Endothelial cell (in vitro differentiated cells): ENCODE data around the gene PIK3CA. TPM values are rescaled to one million over a fixed set of nuclear protein-coding genes. Genes with fewer than 3 reads are reported as not detected.
"Not testable (repeated sequence)": the region's sequence is repeated elsewhere in the genome, so short reads cannot be mapped to it uniquely, and the experiment has no call there.

Experiments used
- DNase-seq: peaks from one replicate; pipeline ENCODE4 v3.0.0; 2021; ENCODE audit warnings: low spot score
- H3K27ac Mint-ChIP-seq: one replicate; pipeline ENCODE4 v1.8.0; 2021; ENCODE audit warnings: mixed read lengths, inconsistent platforms; ENCODE audit not compliant: unreplicated experiment
- H3K27me3 Mint-ChIP-seq: one replicate; pipeline ENCODE4 v1.8.0; 2021; ENCODE audit warnings: mild to moderate bottlenecking, moderate library complexity, mixed read lengths, inconsistent platforms; ENCODE audit not compliant: unreplicated experiment
- H3K36me3 Mint-ChIP-seq: one replicate; pipeline ENCODE4 v1.8.0; 2021; ENCODE audit warnings: mild to moderate bottlenecking, low read depth, mixed read lengths, inconsistent platforms; ENCODE audit not compliant: unreplicated experiment
- H3K4me1 Mint-ChIP-seq: one replicate; pipeline ENCODE4 v1.8.0; 2021; ENCODE audit warnings: mild to moderate bottlenecking, mixed read lengths, inconsistent platforms; ENCODE audit not compliant: unreplicated experiment
- H3K4me3 Mint-ChIP-seq: one replicate; pipeline ENCODE4 v1.8.0; 2021; ENCODE audit warnings: mild to moderate bottlenecking, mixed read lengths, inconsistent platforms; ENCODE audit not compliant: unreplicated experiment
- H3K9me3 Mint-ChIP-seq: one replicate; pipeline ENCODE4 v1.8.0; 2021; ENCODE audit warnings: mixed read lengths, inconsistent platforms; ENCODE audit not compliant: unreplicated experiment
- total RNA-seq: library from RNA; stranded (reverse); fragmentation: NEBNext Ultra II Directional; extraction: Animal tissue kit (Norgen Biotek cat#: 25700); gene quantifications from one replicate; pipeline ENCODE4 v1.2.1, GENCODE V29; 2021; ENCODE audit not compliant: unreplicated experiment
- TF ChIP-seq, protein P1 (sequence below): fragments of 200-600 bp; sonication (generic); IDR thresholded peaks from one replicate; pipeline ENCODE4 v1.5.0; 2021; ENCODE audit warnings: antibody characterized with exemption; ENCODE audit not compliant: unreplicated experiment

The PIK3CA gene
- total RNA-seq, 1 donor from 2014 or later: 26.7 TPM

GRCh38 chr3:179200790-179201189, 52.6 kb downstream of the PIK3CA start:
- Mint-ChIP-seq H3K27me3 (no peaks in the 10 kb centered on the region), H3K27ac (no peak overlapping the region), H3K36me3 (peaks cover 4% of the 10 kb centered on the region), H3K4me3 (no peak overlapping the region), H3K4me1 (no peaks in the 10 kb centered on the region), H3K9me3 (no peaks in the 10 kb centered on the region)
- TF ChIP-seq, protein P1, sequence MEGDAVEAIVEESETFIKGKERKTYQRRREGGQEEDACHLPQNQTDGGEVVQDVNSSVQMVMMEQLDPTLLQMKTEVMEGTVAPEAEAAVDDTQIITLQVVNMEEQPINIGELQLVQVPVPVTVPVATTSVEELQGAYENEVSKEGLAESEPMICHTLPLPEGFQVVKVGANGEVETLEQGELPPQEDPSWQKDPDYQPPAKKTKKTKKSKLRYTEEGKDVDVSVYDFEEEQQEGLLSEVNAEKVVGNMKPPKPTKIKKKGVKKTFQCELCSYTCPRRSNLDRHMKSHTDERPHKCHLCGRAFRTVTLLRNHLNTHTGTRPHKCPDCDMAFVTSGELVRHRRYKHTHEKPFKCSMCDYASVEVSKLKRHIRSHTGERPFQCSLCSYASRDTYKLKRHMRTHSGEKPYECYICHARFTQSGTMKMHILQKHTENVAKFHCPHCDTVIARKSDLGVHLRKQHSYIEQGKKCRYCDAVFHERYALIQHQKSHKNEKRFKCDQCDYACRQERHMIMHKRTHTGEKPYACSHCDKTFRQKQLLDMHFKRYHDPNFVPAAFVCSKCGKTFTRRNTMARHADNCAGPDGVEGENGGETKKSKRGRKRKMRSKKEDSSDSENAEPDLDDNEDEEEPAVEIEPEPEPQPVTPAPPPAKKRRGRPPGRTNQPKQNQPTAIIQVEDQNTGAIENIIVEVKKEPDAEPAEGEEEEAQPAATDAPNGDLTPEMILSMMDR: no peak
- DNase-seq: no peak

DNA sequence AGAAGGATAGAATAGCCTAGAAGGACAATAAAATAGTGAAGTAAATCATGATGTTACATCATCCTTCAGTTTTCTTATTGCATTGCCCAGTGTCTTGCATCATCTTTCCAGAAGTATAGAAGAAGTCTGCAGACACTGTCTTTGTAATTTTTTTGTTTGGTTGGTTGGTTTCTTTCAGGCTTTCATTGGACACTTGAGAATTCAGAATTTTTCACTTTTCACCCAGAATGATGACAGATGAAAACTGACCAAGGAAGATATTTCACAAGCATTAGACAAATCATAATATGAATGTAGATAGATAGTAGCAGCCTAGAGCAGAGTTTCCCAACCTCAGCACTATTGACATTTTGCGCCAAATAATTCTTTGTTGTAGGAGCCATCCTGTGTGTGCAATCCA, 67.4 kb downstream of the PIK3CA start:
- not testable (repeated sequence) for H3K4me1 Mint-ChIP-seq, H3K27me3 Mint-ChIP-seq, H3K9me3 Mint-ChIP-seq, H3K36me3 Mint-ChIP-seq, H3K4me3 Mint-ChIP-seq, H3K27ac Mint-ChIP-seq, DNase-seq

DNA sequence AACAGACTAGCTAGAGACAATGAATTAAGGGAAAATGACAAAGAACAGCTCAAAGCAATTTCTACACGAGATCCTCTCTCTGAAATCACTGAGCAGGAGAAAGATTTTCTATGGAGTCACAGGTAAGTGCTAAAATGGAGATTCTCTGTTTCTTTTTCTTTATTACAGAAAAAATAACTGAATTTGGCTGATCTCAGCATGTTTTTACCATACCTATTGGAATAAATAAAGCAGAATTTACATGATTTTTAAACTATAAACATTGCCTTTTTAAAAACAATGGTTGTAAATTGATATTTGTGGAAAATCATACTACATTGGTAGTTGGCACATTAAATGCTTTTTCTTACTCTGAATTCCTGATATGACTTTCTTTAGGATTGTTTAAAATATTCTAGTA, 70.1 kb downstream of the PIK3CA start:
- not testable (repeated sequence) for DNase-seq, H3K9me3 Mint-ChIP-seq, H3K27ac Mint-ChIP-seq, H3K4me1 Mint-ChIP-seq, H3K27me3 Mint-ChIP-seq, H3K4me3 Mint-ChIP-seq, H3K36me3 Mint-ChIP-seq

GRCh38 chr3:179223548-179223947, 75.4 kb downstream of the PIK3CA start:
- TF ChIP-seq, protein P1: no peak
- peaks cover 3% of the 10 kb centered on the region for H3K27me3 Mint-ChIP-seq
- H3K4me1 Mint-ChIP-seq: peaks cover 3% of the 10 kb centered on the region
- no peak overlapping the region for H3K4me3 Mint-ChIP-seq
- peaks cover 5% of the 10 kb centered on the region for H3K36me3 Mint-ChIP-seq
- no peak for DNase-seq
- no peaks in the 10 kb centered on the region for H3K9me3 Mint-ChIP-seq
- H3K27ac Mint-ChIP-seq: no peak overlapping the region

DNA sequence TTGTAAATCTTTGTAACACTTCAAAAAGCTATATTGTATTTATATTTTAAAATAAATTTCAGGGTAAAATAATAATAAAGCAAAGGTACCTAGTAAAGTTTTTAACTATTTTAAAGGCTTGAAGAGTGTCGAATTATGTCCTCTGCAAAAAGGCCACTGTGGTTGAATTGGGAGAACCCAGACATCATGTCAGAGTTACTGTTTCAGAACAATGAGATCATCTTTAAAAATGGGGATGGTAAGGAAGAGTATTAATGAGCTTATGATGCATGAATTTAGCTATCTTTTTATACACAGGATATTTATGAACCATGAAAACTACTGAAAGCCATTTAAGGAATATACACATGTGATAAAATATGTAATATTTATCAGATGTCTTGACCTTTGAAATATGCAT, 76.4 kb downstream of the PIK3CA start:
- peaks cover 5% of the 10 kb centered on the region for H3K36me3 Mint-ChIP-seq
- peaks cover 3% of the 10 kb centered on the region for H3K4me1 Mint-ChIP-seq
- TF ChIP-seq, protein P1: no peak
- no peak for DNase-seq
- H3K27me3 Mint-ChIP-seq: peaks cover 3% of the 10 kb centered on the region
- H3K9me3 Mint-ChIP-seq: no peaks in the 10 kb centered on the region
- no peak overlapping the region for H3K4me3 Mint-ChIP-seq
- no peak overlapping the region for H3K27ac Mint-ChIP-seq

DNA sequence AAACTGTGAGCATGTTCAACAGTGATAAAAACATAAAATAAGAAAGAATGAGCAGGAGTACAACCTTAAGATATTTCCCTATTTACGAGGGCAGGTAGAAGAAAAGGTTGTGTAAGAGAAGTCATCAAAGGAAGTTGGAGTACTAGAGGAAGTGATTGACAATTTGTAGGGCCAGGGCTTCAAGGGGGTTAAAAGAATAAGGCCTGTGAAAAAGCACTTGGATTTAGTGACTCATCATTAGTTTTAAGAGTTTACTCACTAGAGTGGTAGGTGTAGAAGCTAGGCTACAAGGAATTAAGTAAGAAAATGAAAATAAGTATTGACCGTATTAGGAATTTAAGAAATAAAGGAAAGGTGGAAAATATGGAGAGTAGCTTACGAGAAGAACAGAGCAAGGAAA, 79.2 kb downstream of the PIK3CA start:
- Mint-ChIP-seq H3K27ac (no peak overlapping the region), H3K4me3 (no peak overlapping the region), H3K27me3 (peaks cover 3% of the 10 kb centered on the region), H3K36me3 (peaks cover 18% of the 10 kb centered on the region), H3K9me3 (no peaks in the 10 kb centered on the region), H3K4me1 (peaks cover 3% of the 10 kb centered on the region)
- no peak for DNase-seq
- TF ChIP-seq, protein P1: no peak
